Smooth muscle cell (in vitro differentiated cells): ENCODE data around the gene PXDN. TPM values are rescaled to one million over a fixed set of nuclear protein-coding genes. Genes with fewer than 3 reads are reported as not detected.

Source experiments
- DNase-seq: peaks from one replicate; lab custom pipeline; 2025; ENCODE audit not compliant: unreplicated experiment; lab: John Stamatoyannopoulos, UW
- H2AFZ ChIP-seq: fragments of 200-600 bp; sonication (generic); 2 replicates; pipeline ENCODE4 v1.6.0; 2016; ENCODE audit warnings: antibody characterized with exemption, low read depth, mild to moderate bottlenecking
- H3F3A ChIP-seq: fragments of 200-600 bp; sonication (generic); 2 replicates; pipeline ENCODE4 v1.6.0; 2017; ENCODE audit warnings: antibody characterized with exemption, low read depth
- H3K27ac ChIP-seq: fragments of 200-600 bp; sonication (generic); 2 replicates; pipeline ENCODE4 v1.5.1; 2016; ENCODE audit warnings: low read depth, mild to moderate bottlenecking
- H3K27me3 ChIP-seq: fragments of 200-600 bp; sonication (generic); 2 replicates; pipeline ENCODE4 v1.6.1; 2016; ENCODE audit warnings: low read depth, mild to moderate bottlenecking
- H3K36me3 ChIP-seq: fragments of 200-600 bp; sonication (generic); 2 replicates; pipeline ENCODE4 v1.5.1; 2016; ENCODE audit warnings: low read depth
- H3K4me1 ChIP-seq: fragments of 200-600 bp; sonication (generic); 2 replicates; pipeline ENCODE4 v1.5.1; 2016; ENCODE audit warnings: low read depth
- H3K4me2 ChIP-seq: fragments of 200-600 bp; sonication (generic); 2 replicates; pipeline ENCODE4 v1.6.0; 2016; ENCODE audit warnings: mild to moderate bottlenecking
- H3K4me3 ChIP-seq: fragments of 200-600 bp; sonication (generic); 2 replicates; pipeline ENCODE4 v1.5.1; 2016; ENCODE audit warnings: mild to moderate bottlenecking
- H3K79me2 ChIP-seq: fragments of 200-600 bp; sonication (generic); 2 replicates; pipeline ENCODE4 v1.6.0; 2016; ENCODE audit warnings: low read depth, mild to moderate bottlenecking
- H3K9ac ChIP-seq: fragments of 200-600 bp; sonication (generic); 2 replicates; pipeline ENCODE4 v1.6.0; 2016; ENCODE audit warnings: low read depth
- H3K9me3 ChIP-seq: fragments of 200-600 bp; sonication (generic); replicated peaks from 2 replicates; pipeline ENCODE4 v1.5.1; 2016; ENCODE audit warnings: low read depth
- H4K20me1 ChIP-seq: fragments of 200-600 bp; sonication (generic); 2 replicates; pipeline ENCODE4 v1.6.0; 2016; ENCODE audit warnings: low read depth
- WGBS: methylation state at CpG from one replicate; pipeline ENCODE4 v1.1.7; 2016; ENCODE audit warnings: low lambda C conversion rate; 5-methylcytosine and 5-hydroxymethylcytosine counted together
- polyA plus RNA-seq: library from polyadenylated mRNA; unstranded; fragments of >200 nt; fragmentation: Nextera tagmentation; extraction: Ambion mirVana; gene quantifications from 2 replicates; pipeline ENCODE4 v1.2.1, GENCODE V29; 2016
- total RNA-seq: library from RNA; depleted of rRNA; stranded (reverse); fragments of >200 nt; gene quantifications from 2 replicates; pipeline ENCODE4 v1.2.3, GENCODE V29; 2014
- TF ChIP-seq, protein P1 (sequence below): fragments of 200-600 bp; sonication (generic); IDR thresholded peaks from 2 replicates; pipeline ENCODE4 v1.5.1; 2017; ENCODE audit warnings: borderline replicate concordance, mild to moderate bottlenecking, antibody characterized with exemption; ENCODE audit not compliant: insufficient read depth, poor library complexity, severe bottlenecking

Gene PXDN
- total and polyA plus RNA-seq, 2 experiments from 2014 or later: 328 to 333 TPM

DNA sequence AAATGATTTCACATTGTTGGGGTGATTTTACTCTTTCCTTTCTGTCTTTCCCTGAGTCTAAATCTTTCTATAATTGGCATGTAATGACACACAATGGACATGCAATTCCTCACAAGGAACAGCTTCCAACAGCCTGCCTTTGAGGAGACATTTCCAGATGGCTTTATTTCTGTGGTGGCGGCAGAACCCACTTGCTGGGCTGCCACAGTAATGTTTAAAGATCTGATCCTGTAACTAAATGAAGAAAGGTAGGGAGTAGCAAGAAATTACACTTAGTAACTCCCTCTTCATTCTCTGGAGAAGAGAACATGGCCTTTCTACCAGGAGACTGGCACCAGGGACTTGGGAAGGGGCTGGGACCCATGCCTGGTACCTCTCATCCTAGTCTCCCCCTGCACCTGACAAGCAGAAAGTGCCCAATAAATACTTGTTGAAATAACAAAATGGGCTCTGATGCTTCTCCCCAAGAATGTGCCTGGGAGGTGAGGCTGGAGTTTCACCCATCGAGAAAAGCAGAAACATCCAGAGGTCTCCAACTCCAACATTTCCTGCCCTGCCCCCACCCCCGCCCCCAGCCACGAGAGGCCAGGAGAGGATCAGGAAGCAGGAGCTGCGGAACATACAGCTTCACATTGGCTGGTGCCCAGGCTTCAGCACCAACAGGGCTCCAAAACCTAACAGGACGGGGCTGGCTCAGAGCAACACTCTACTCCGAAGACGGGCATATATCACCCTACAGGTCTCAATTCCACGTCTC lies 92.1 kb downstream of the PXDN start:
- Histone ChIP-seq H3K4me2 (no peak overlapping the region), H4K20me1 (peaks cover 8% of the 10 kb centered on the region), H3K27me3 (no peaks in the 10 kb centered on the region), H3K4me1 (no peaks in the 10 kb centered on the region), H3K27ac (peak overlapping the region; percentile 97), H3K9ac (no peak overlapping the region), H3F3A (peaks cover 4% of the 10 kb centered on the region), H2AFZ (no peak overlapping the region), H3K79me2 (peaks cover 7% of the 10 kb centered on the region), H3K9me3 (no peaks in the 10 kb centered on the region), H3K36me3 (peaks cover 6% of the 10 kb centered on the region), H3K4me3 (no peak overlapping the region)
- 90% methylated on average over 9 of the region's 9 CpGs for WGBS
- TF ChIP-seq, protein P1, sequence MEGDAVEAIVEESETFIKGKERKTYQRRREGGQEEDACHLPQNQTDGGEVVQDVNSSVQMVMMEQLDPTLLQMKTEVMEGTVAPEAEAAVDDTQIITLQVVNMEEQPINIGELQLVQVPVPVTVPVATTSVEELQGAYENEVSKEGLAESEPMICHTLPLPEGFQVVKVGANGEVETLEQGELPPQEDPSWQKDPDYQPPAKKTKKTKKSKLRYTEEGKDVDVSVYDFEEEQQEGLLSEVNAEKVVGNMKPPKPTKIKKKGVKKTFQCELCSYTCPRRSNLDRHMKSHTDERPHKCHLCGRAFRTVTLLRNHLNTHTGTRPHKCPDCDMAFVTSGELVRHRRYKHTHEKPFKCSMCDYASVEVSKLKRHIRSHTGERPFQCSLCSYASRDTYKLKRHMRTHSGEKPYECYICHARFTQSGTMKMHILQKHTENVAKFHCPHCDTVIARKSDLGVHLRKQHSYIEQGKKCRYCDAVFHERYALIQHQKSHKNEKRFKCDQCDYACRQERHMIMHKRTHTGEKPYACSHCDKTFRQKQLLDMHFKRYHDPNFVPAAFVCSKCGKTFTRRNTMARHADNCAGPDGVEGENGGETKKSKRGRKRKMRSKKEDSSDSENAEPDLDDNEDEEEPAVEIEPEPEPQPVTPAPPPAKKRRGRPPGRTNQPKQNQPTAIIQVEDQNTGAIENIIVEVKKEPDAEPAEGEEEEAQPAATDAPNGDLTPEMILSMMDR: no peak
- no peak for DNase-seq

- Histone ChIP-seq H4K20me1 (peaks cover 17% of the 10 kb centered on the region), H3K36me3 (peaks cover 6% of the 10 kb centered on the region), H3K79me2 (peaks cover 16% of the 10 kb centered on the region), H2AFZ (no peak overlapping the region), H3K4me2 (no peak overlapping the region), H3K27ac (peak overlapping the region; percentile 97), H3K4me3 (no peak overlapping the region), H3K27me3 (no peaks in the 10 kb centered on the region), H3K9me3 (no peaks in the 10 kb centered on the region), H3K9ac (no peak overlapping the region), H3F3A (peaks cover 4% of the 10 kb centered on the region), H3K4me1 (no peaks in the 10 kb centered on the region)
- no peak for DNase-seq
- WGBS: 95% methylated on average over 16 of the region's 16 CpGs
- TF ChIP-seq, protein P1: no peak
Observed at GRCh38 chr2:1651121-1652033, 92.9 kb downstream of the PXDN start.

DNA sequence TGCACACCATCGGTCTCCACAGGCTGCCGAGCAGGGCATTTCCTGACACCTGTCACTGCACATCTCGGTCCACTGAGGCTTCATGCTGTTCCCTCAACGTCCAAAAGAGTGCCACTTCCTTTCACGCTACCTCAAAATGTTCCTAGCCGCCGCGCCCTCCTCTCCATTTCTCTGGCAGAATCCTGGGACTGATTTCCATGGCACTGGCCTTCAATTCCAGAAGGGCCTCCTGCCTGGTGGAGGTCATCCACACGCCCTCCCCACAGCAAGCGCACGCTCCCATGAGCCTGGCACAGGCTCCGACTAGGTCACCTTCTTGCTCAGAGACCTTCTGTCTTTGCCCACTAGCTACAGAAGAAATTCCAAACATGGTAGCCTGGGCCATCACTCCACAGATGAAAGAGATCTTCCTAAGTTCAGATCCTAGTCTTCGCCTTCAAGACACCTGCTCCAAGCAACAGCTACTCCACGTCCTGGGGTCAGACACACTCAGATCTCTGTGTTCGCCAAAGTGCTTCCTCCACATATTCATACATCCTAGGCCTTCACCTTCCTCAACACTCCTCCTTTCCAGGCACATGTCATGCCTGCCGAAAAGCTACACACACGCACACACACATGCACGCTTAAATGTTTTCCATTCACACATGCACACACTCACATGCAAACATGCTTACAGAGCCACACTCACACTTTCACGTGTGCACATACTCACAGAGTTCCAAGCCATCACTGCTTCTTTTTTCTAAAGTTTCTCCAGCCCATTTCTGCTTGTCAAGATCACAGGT lies 94.0 kb downstream of the PXDN start:
- TF ChIP-seq, protein P1: no peak
- Histone ChIP-seq H3K27me3 (no peaks in the 10 kb centered on the region), H3F3A (peaks cover 4% of the 10 kb centered on the region), H3K79me2 (peaks cover 27% of the 10 kb centered on the region), H2AFZ (no peak overlapping the region), H4K20me1 (peaks cover 28% of the 10 kb centered on the region), H3K27ac (no peak overlapping the region), H3K9me3 (no peaks in the 10 kb centered on the region), H3K4me1 (no peaks in the 10 kb centered on the region), H3K4me3 (no peak overlapping the region), H3K36me3 (peaks cover 6% of the 10 kb centered on the region), H3K4me2 (no peak overlapping the region), H3K9ac (no peak overlapping the region)
- 92% methylated on average over 19 of the region's 19 CpGs for WGBS
- no peak for DNase-seq
